HepG2 (cell line): ENCODE measurements around the gene AUH. TPM values are rescaled to one million over a fixed set of nuclear protein-coding genes. Genes with fewer than 3 reads are reported as not detected.

ENCODE experiments used
- ASH2L ChIP-seq: fragments of 300-600, 200-600 bp; sonication (generic); IDR thresholded peaks from 2 replicates; pipeline ENCODE4 v1.7.0; 2017; ENCODE audit warnings: low read depth, mild to moderate bottlenecking, moderate library complexity, mixed read lengths, low read length; ENCODE audit not compliant: insufficient read length
- JUND ChIP-seq: sonication (generic); formaldehyde crosslinking; IDR thresholded peaks from 2 replicates; pipeline ENCODE4 v1.8.0; 2022; ENCODE audit warnings: mild to moderate bottlenecking, missing genetic modification reagents
- KAT8 ChIP-seq: IDR thresholded peaks from 2 replicates; pipeline ENCODE4 v1.6.1; 2016; ENCODE audit warnings: missing genetic modification reagents, missing compliant biosample characterization
- NCOR1 ChIP-seq: fragments of 200-600 bp; sonication (generic); IDR thresholded peaks from 2 replicates; pipeline ENCODE4 v1.7.0; 2017; ENCODE audit warnings: antibody characterized with exemption, low read length, borderline replicate concordance
- NRL ChIP-seq: sonication (generic); formaldehyde crosslinking; IDR thresholded peaks from 2 replicates; pipeline ENCODE4 v1.5.0; 2020; ENCODE audit warnings: missing genetic modification reagents, mild to moderate bottlenecking, moderate library complexity, borderline replicate concordance
- POLR2A ChIP-seq, 2 experiments: IDR thresholded peaks; 2 replicates each; pipeline ENCODE4 v1.6.1; 2011; ENCODE audit warnings: low read depth in 2 of 2, low read length in 2 of 2, mild to moderate bottlenecking in 1 of 2, moderate library complexity in 1 of 2; ENCODE audit not compliant: insufficient read depth in 1 of 2
- PTBP1 ChIP-seq: fragments of 200-400 bp; formaldehyde crosslinking; IDR thresholded peaks from 2 replicates; pipeline ENCODE4 v1.6.1; 2018; ENCODE audit warnings: low read length, low read depth; ENCODE audit not compliant: poor library complexity, severe bottlenecking
- RCOR2 ChIP-seq: IDR thresholded peaks from 2 replicates; pipeline ENCODE4 v1.6.1; 2016; ENCODE audit warnings: missing biosample characterization, missing genetic modification reagents
- THYN1 ChIP-seq: sonication (generic); formaldehyde crosslinking; IDR thresholded peaks from 2 replicates; pipeline ENCODE4 v1.8.1; 2023; ENCODE audit warnings: low read depth, mild to moderate bottlenecking, moderate library complexity, missing genetic modification reagents, borderline replicate concordance
- XBP1 ChIP-seq: sonication (generic); formaldehyde crosslinking; IDR thresholded peaks from 2 replicates; pipeline ENCODE4 v1.5.0; 2020; ENCODE audit warnings: missing genetic modification reagents
- ZNF12 ChIP-seq: sonication (generic); formaldehyde crosslinking; IDR thresholded peaks from 2 replicates; pipeline ENCODE4 v1.5.0; 2020; ENCODE audit warnings: missing genetic modification reagents
- ZNF329 ChIP-seq: sonication (generic); formaldehyde crosslinking; IDR thresholded peaks from 2 replicates; pipeline ENCODE4 v1.9.0; 2021; ENCODE audit warnings: low read depth, mild to moderate bottlenecking, missing genetic modification reagents
- ZNF431 ChIP-seq: sonication (generic); formaldehyde crosslinking; IDR thresholded peaks from 2 replicates; pipeline ENCODE4 v1.9.0; 2022; ENCODE audit warnings: missing genetic modification reagents, low read depth, mild to moderate bottlenecking, borderline replicate concordance
- ZNF564 ChIP-seq: sonication (generic); formaldehyde crosslinking; IDR thresholded peaks from 2 replicates; pipeline ENCODE4 v1.8.1; 2023; ENCODE audit warnings: mild to moderate bottlenecking, missing genetic modification reagents
- ZNF746 ChIP-seq: sonication (generic); formaldehyde crosslinking; IDR thresholded peaks from 2 replicates; pipeline ENCODE4 v1.8.0; 2022; ENCODE audit warnings: mild to moderate bottlenecking, missing genetic modification reagents
- polyA plus RNA-seq, 8 experiments: library from polyadenylated mRNA; depleted of rRNA in 3 of 8; stranded (reverse) in 7 of 8; unstranded in 1 of 8; fragments of >200 nt; fragmentation: Illumina TruSeq in 4 of 8; extraction: Trizol in 4 of 8; gene quantifications; 2 replicates each; pipeline versions ENCODE4 v1.2.1 to v1.2.3, GENCODE V29; 2011 to 2016; ENCODE audit warnings: low read depth in 4 of 8, missing spikeins in 1 of 8, mixed read lengths in 1 of 8; ENCODE audit not compliant: insufficient read depth in 1 of 8
- total RNA-seq, 5 experiments: library from RNA; depleted of rRNA; stranded (reverse); fragments of >200 nt; fragmentation: Illumina TruSeq; extraction: Trizol; gene quantifications; 2 replicates each; pipeline ENCODE4 v1.2.3, GENCODE V29; 2016; ENCODE audit warnings: low read depth in 1 of 5
- TF ChIP-seq, protein P1 (sequence below): sonication (generic); formaldehyde crosslinking; IDR thresholded peaks from 2 replicates; pipeline ENCODE4 v1.4.0; 2020; ENCODE audit warnings: low read depth, missing genetic modification reagents
- TF ChIP-seq, protein P2 (sequence below): IDR thresholded peaks from 2 replicates; pipeline ENCODE4 v1.6.1; 2016; ENCODE audit warnings: low read depth, control low read depth
- TF ChIP-seq, protein P3 (sequence below): sonication (generic); formaldehyde crosslinking; IDR thresholded peaks from 2 replicates; pipeline ENCODE4 v1.4.0; 2020; ENCODE audit warnings: missing genetic modification reagents

Gene AUH
- total and polyA plus RNA-seq, 2 of the 13 experiments (the other 11 are each of a cell fraction or from before 2014, with no cell fraction given) = 25.8 to 31.9 TPM

DNA sequence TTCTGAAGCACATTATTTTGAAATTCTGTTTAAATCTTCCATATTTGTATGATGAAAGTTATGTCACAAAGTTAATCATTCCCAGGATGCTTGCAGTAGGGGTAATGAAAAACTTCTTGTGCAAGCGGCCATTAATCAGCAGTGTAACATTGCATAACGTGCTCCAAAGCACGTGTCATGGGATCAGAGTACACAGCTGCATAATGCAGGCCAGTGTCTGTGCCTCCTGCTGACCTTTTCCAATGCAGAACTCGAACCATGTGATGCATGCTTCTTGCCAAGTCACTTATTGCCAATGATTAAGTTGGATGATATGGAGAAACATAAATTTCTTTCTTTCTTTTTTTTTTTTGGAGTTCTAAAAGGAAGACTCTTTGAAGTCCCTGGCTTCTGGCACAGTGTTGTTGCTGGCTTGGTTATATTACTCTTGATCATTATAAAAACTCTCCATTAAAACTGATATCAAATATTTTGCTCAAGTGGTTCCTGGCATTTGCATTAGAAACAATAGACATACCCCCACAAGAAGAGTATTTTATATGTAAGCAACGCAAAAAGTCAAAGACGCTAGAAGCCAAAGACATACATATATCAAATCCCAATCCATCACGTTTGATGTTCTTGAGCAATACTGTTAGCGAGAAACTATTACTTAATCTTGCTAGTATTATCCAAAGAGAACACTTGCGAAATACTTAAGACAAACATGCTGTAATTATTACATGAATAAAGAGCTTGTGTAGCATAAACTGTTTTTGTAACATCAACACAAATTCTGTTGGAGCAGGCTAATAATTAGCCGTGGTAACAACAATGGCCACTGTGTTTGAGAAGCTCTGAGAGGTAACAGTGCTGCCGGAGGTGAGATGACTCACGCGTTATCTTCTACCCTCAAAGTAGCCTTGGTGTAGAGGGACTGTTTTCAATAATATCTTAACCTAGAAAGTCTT, 164.2 kb downstream of the AUH start (continued):
- TF ChIP-seq, protein P1, sequence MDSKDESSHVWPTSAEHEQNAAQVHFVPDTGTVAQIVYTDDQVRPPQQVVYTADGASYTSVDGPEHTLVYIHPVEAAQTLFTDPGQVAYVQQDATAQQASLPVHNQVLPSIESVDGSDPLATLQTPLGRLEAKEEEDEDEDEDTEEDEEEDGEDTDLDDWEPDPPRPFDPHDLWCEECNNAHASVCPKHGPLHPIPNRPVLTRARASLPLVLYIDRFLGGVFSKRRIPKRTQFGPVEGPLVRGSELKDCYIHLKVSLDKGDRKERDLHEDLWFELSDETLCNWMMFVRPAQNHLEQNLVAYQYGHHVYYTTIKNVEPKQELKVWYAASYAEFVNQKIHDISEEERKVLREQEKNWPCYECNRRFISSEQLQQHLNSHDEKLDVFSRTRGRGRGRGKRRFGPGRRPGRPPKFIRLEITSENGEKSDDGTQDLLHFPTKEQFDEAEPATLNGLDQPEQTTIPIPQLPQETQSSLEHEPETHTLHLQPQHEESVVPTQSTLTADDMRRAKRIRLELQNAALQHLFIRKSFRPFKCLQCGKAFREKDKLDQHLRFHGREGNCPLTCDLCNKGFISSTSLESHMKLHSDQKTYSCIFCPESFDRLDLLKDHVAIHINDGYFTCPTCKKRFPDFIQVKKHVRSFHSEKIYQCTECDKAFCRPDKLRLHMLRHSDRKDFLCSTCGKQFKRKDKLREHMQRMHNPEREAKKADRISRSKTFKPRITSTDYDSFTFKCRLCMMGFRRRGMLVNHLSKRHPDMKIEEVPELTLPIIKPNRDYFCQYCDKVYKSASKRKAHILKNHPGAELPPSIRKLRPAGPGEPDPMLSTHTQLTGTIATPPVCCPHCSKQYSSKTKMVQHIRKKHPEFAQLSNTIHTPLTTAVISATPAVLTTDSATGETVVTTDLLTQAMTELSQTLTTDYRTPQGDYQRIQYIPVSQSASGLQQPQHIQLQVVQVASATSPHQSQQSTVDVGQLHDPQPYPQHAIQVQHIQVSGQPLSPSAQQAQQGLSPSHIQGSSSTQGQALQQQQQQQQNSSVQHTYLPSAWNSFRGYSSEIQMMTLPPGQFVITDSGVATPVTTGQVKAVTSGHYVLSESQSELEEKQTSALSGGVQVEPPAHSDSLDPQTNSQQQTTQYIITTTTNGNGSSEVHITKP (CRISPR knock-in tag) = peak; percentile 68
- TF ChIP-seq POLR2A (IDR thresholded peaks at IDR 0.05; ENCODE audit: insufficient read depth in 1 of 2, low read depth in 2 of 2, low read length in 2 of 2) (peak; percentile 44 to 60; a peak in 3 of 4 replicates), RCOR2 (peak; percentile 80), ZNF431 (CRISPR knock-in tag) (peak; percentile 82), ZNF564 (peak; percentile 25; the same call in 1 of the 2 replicates), THYN1 (CRISPR knock-in tag) (peak; percentile 9; the same call in 1 of the 2 replicates), PTBP1 (no peak), XBP1 (no peak), ZNF746 (CRISPR knock-in tag) (peak; percentile 86), ASH2L (peak; percentile 97), NCOR1 (peak; percentile 96), ZNF329 (peak; percentile 71; the same call in 1 of the 2 replicates), NRL (no peak), ZNF12 (CRISPR knock-in tag) (peak; percentile 88), KAT8 (CRISPR knock-in tag) (peak; percentile 60), JUND (CRISPR knock-in tag) (peak; percentile 96)
- TF ChIP-seq, protein P2, sequence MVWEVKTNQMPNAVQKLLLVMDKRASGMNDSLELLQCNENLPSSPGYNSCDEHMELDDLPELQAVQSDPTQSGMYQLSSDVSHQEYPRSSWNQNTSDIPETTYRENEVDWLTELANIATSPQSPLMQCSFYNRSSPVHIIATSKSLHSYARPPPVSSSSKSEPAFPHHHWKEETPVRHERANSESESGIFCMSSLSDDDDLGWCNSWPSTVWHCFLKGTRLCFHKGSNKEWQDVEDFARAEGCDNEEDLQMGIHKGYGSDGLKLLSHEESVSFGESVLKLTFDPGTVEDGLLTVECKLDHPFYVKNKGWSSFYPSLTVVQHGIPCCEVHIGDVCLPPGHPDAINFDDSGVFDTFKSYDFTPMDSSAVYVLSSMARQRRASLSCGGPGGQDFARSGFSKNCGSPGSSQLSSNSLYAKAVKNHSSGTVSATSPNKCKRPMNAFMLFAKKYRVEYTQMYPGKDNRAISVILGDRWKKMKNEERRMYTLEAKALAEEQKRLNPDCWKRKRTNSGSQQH (CRISPR knock-in tag) = peak; percentile 78; the same call in 1 of the 2 replicates
- TF ChIP-seq, protein P3, sequence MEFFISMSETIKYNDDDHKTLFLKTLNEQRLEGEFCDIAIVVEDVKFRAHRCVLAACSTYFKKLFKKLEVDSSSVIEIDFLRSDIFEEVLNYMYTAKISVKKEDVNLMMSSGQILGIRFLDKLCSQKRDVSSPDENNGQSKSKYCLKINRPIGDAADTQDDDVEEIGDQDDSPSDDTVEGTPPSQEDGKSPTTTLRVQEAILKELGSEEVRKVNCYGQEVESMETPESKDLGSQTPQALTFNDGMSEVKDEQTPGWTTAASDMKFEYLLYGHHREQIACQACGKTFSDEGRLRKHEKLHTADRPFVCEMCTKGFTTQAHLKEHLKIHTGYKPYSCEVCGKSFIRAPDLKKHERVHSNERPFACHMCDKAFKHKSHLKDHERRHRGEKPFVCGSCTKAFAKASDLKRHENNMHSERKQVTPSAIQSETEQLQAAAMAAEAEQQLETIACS (CRISPR knock-in tag) = no peak
